ENCODE measurements around the gene CLDND2. TPM values are rescaled to one million over a fixed set of nuclear protein-coding genes. Genes with fewer than 3 reads are reported as not detected.

Gene CLDND2
- total RNA-seq, 1 experiment from 2014 or later: 1.8 TPM

DNA sequence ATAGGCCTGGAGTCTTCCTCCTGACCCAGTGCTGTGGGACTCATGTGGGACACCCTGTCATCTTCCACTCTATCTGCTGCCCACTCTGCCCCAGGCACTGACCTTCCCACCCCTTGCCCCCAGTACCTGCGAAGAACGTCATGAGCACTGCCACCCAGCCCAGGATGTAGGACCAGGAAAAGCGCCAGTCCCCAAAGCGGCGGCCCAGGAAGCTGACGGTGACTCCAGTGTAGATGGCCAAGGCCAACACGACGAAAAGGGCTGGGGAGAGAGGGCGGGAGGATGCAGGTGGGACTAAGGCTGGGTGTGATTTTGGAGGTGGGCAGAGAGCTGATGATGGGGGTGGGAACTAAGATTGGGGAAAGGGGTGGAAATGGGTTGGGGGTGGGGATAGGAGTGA lies 11.6 kb upstream of the CLDND2 start:
- ChIA-PET CTCF (no interaction called here), RAD21 (ENCODE audit: low non-redundant PET in 1 of 2, low total read pairs in 2 of 2, uncharacterized antibody in 2 of 2, unreplicated experiment in 2 of 2) (interaction anchor here in 1 of 2 experiments (0.7 kb wide), 1 partner anchor 16 kb away, joined by 4 read pairs; no protein-coding TSS in a partner anchor), POLR2A (no interaction called here)
- TF ChIP-seq POLR2AphosphoS5 (IDR thresholded peaks at IDR 0.05; ENCODE audit: low read depth, low read length) (no peak), ELF1 (IDR thresholded peaks at IDR 0.05; ENCODE audit: borderline replicate concordance, low read depth) (no peak), EGR1 (IDR thresholded peaks at IDR 0.05; ENCODE audit: low read depth) (no peak), POLR2A (IDR thresholded peaks at IDR 0.05; ENCODE audit: borderline replicate concordance, extremely low read depth, insufficient read depth, insufficient read length) (no peak)
- intact Hi-C loops (cut with micrococcal nuclease): no loop called here
- Histone ChIP-seq H3K9ac (ENCODE audit: low read length) (no peak overlapping the region), H3K4me3 (replicated peaks in 1 of 2; ENCODE audit: low read depth in 1 of 2, low read length in 2 of 2) (no peak overlapping the region), H3K4me2 (ENCODE audit: low read length) (peak overlapping the region; percentile 25; the same call in 1 of the 2 replicates), H3K9me2 (ENCODE audit: insufficient read depth) (no peaks in the 10 kb centered on the region), H4K20me1 (ENCODE audit: insufficient read depth) (no peaks in the 10 kb centered on the region), H3K9me3 (ENCODE audit: control insufficient read depth in 1 of 2, insufficient read depth in 1 of 2, low read depth in 1 of 2, low read length in 2 of 2) (no peaks in the 10 kb centered on the region), H3K4me1 (ENCODE audit: control insufficient read depth in 1 of 2, insufficient read depth in 2 of 2, low read length in 2 of 2) (peaks cover 0 to 12% of the 10 kb centered on the region in 2 experiments; a peak in 2 of 4 replicates), H2AFZ (ENCODE audit: low read depth, low read length, poor library complexity, severe bottlenecking) (no peak overlapping the region), H3K79me2 (ENCODE audit: insufficient read depth, low read length) (no peaks in the 10 kb centered on the region), H3K27ac (ENCODE audit: low read depth, low read length) (no peak overlapping the region), H3K36me3 (ENCODE audit: control insufficient read depth in 1 of 2, insufficient read depth in 2 of 2, low read length in 2 of 2) (no peaks in the 10 kb centered on the region), H3K27me3 (ENCODE audit: insufficient read depth, low read length) (no peaks in the 10 kb centered on the region)
- no peak for DNase-seq (ENCODE audit: low read depth, low spot score)
- ATAC-seq: no peak
- no TSS peak for BruUV-seq (replicated peaks)

DNA sequence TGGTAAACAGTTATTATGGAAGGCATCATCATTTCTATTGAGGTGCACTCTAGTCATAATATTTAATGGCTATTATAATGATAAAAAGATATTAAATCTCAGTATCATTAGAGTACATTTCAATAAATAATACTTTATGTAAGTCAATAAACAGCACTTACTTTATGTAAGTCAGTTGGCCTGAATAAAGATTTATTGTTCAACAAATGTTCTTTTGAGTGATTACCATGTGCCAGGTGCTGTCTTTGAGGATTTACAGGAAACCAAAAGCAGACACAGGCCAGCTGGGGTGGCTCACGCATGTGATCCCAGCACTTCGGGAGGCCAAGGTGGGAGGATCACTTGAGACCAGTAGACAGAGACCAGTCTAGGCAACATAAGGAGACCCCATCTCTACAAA lies 8.6 kb upstream of the CLDND2 start:
- Histone ChIP-seq H3K79me2 (ENCODE audit: insufficient read depth, low read length) (no peaks in the 10 kb centered on the region), H3K4me2 (ENCODE audit: low read length) (no peak overlapping the region), H3K27me3 (ENCODE audit: insufficient read depth, low read length) (no peaks in the 10 kb centered on the region), H3K9ac (ENCODE audit: low read length) (no peak overlapping the region), H3K9me3 (ENCODE audit: control insufficient read depth in 1 of 2, insufficient read depth in 1 of 2, low read depth in 1 of 2, low read length in 2 of 2) (no peaks in the 10 kb centered on the region), H2AFZ (ENCODE audit: low read depth, low read length, poor library complexity, severe bottlenecking) (no peak overlapping the region), H3K36me3 (ENCODE audit: control insufficient read depth in 1 of 2, insufficient read depth in 2 of 2, low read length in 2 of 2) (no peaks in the 10 kb centered on the region), H3K27ac (ENCODE audit: low read depth, low read length) (no peak overlapping the region), H3K4me1 (ENCODE audit: control insufficient read depth in 1 of 2, insufficient read depth in 2 of 2, low read length in 2 of 2) (peaks cover 0 to 12% of the 10 kb centered on the region in 2 experiments; a peak in 2 of 4 replicates), H4K20me1 (ENCODE audit: insufficient read depth) (no peaks in the 10 kb centered on the region), H3K4me3 (replicated peaks in 1 of 2; ENCODE audit: low read depth in 1 of 2, low read length in 2 of 2) (no peak overlapping the region), H3K9me2 (ENCODE audit: insufficient read depth) (no peaks in the 10 kb centered on the region)
- ATAC-seq (no peak), DNase-seq (ENCODE audit: low read depth, low spot score) (no peak)
- ChIA-PET CTCF (no interaction called here), RAD21 (ENCODE audit: low non-redundant PET in 1 of 2, low total read pairs in 2 of 2, uncharacterized antibody in 2 of 2, unreplicated experiment in 2 of 2) (no interaction called here), POLR2A (no interaction called here)
- intact Hi-C loops (cut with micrococcal nuclease): no loop called here
- no peak for TF ChIP-seq EZH2 (IDR thresholded peaks at IDR 0.05)
- no peak for TF ChIP-seq POLR2AphosphoS5 (IDR thresholded peaks at IDR 0.05; ENCODE audit: low read depth, low read length)
- no peak for TF ChIP-seq EZH2phosphoT487 (IDR thresholded peaks at IDR 0.05; ENCODE audit: borderline replicate concordance)
- no peak for TF ChIP-seq RAD21 (IDR thresholded peaks at IDR 0.05; ENCODE audit: low read depth)
- TF ChIP-seq ZFX (IDR thresholded peaks at IDR 0.05): no peak
- no peak for TF ChIP-seq CEBPB (IDR thresholded peaks at IDR 0.05; ENCODE audit: low read depth)
- no peak for TF ChIP-seq ELF1 (IDR thresholded peaks at IDR 0.05; ENCODE audit: borderline replicate concordance, low read depth)
- TF ChIP-seq TCF7L2 (IDR thresholded peaks at IDR 0.05; ENCODE audit: borderline replicate concordance, extremely low read depth, insufficient read depth, insufficient read length): no peak
- TF ChIP-seq JUND (IDR thresholded peaks at IDR 0.05): no peak
- TF ChIP-seq SP1 (IDR thresholded peaks at IDR 0.05; ENCODE audit: low read depth): no peak
- TF ChIP-seq, protein P1, sequence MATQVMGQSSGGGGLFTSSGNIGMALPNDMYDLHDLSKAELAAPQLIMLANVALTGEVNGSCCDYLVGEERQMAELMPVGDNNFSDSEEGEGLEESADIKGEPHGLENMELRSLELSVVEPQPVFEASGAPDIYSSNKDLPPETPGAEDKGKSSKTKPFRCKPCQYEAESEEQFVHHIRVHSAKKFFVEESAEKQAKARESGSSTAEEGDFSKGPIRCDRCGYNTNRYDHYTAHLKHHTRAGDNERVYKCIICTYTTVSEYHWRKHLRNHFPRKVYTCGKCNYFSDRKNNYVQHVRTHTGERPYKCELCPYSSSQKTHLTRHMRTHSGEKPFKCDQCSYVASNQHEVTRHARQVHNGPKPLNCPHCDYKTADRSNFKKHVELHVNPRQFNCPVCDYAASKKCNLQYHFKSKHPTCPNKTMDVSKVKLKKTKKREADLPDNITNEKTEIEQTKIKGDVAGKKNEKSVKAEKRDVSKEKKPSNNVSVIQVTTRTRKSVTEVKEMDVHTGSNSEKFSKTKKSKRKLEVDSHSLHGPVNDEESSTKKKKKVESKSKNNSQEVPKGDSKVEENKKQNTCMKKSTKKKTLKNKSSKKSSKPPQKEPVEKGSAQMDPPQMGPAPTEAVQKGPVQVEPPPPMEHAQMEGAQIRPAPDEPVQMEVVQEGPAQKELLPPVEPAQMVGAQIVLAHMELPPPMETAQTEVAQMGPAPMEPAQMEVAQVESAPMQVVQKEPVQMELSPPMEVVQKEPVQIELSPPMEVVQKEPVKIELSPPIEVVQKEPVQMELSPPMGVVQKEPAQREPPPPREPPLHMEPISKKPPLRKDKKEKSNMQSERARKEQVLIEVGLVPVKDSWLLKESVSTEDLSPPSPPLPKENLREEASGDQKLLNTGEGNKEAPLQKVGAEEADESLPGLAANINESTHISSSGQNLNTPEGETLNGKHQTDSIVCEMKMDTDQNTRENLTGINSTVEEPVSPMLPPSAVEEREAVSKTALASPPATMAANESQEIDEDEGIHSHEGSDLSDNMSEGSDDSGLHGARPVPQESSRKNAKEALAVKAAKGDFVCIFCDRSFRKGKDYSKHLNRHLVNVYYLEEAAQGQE (IDR thresholded peaks at IDR 0.05; ENCODE audit: low read depth): no peak
- no TSS peak for BruUV-seq (replicated peaks)
